Panc1 (cell line): ENCODE data around the gene ITGB5. TPM values are rescaled to one million over a fixed set of nuclear protein-coding genes. Genes with fewer than 3 reads are reported as not detected.

Source experiments
- ATAC-seq: fragments of 200-7000 bp; cut with Tn5 transposase; 2 replicates; pipeline ENCODE4 v1.9.1; 2020; ENCODE audit warnings: mild to moderate bottlenecking, moderate library complexity
- BruUV-seq: library from RNA; stranded (reverse); fragments of 400-500 nt; replicated peaks from 2 replicates; lab custom pipeline; 2021; lab: Mats Ljungman, UMichigan
- CTCF ChIA-PET: fragments of 300-600 bp; sonication (Branson Sonifier 250); formaldehyde crosslinking; loops from one replicate; lab custom pipeline; 2022; ENCODE audit warnings: antibody characterized with exemption; lab: Charles Lee
- POLR2A ChIA-PET: fragments of 300-600 bp; sonication (Branson Sonifier 250); formaldehyde crosslinking; loops from one replicate; lab custom pipeline; 2022; ENCODE audit warnings: antibody characterized with exemption; lab: Charles Lee
- DNase-seq: peaks from one replicate; pipeline ENCODE4 v3.0.0-alpha.2; 2010; ENCODE audit warnings: low read depth, low spot score
- H3K27ac ChIP-seq: 2 replicates; pipeline ENCODE4 v1.5.1; 2011; ENCODE audit warnings: mild to moderate bottlenecking, low read length, inconsistent platforms
- H3K27me3 ChIP-seq: fragments of 200-500 bp; sonication (Bioruptor generic); 2 replicates; pipeline ENCODE4 v1.6.0; 2014; ENCODE audit warnings: low read length, inconsistent platforms; ENCODE audit not compliant: control insufficient read depth, insufficient read depth
- H3K36me3 ChIP-seq: fragments of 200-500 bp; sonication (Bioruptor generic); 2 replicates; pipeline ENCODE4 v1.5.1; 2014; ENCODE audit warnings: inconsistent platforms, mild to moderate bottlenecking, low read length, moderate library complexity; ENCODE audit not compliant: control insufficient read depth, insufficient read depth
- H3K4me1 ChIP-seq: 2 replicates; pipeline ENCODE4 v1.5.1; 2011; ENCODE audit warnings: inconsistent platforms, mild to moderate bottlenecking, low read length, moderate library complexity; ENCODE audit not compliant: control insufficient read depth, insufficient read depth
- H3K4me3 ChIP-seq, 2 experiments: 2 replicates each; pipeline ENCODE4 v1.5.1; 2011 to 2012; ENCODE audit warnings: low read depth in 2 of 2, low read length in 2 of 2, mild to moderate bottlenecking in 2 of 2, inconsistent platforms in 1 of 2, moderate library complexity in 1 of 2
- H3K9me3 ChIP-seq: fragments of 200-500 bp; sonication (Bioruptor generic); 2 replicates; pipeline ENCODE4 v1.5.1; 2014; ENCODE audit warnings: low read depth, mild to moderate bottlenecking, inconsistent platforms, low read length, moderate library complexity; ENCODE audit not compliant: control insufficient read depth, insufficient read depth
- POLR2AphosphoS5 ChIP-seq: IDR thresholded peaks from 2 replicates; pipeline ENCODE4 v1.6.1; 2012; ENCODE audit warnings: mild to moderate bottlenecking, low read depth, low read length, moderate library complexity
- SIN3A ChIP-seq: IDR thresholded peaks from 2 replicates; pipeline ENCODE4 v1.6.1; 2012; ENCODE audit warnings: low read depth, mild to moderate bottlenecking, low read length, moderate library complexity, borderline replicate concordance; ENCODE audit not compliant: insufficient read depth
- TCF7L2 ChIP-seq: IDR thresholded peaks from 2 replicates; pipeline ENCODE4 v1.6.1; 2011; ENCODE audit warnings: mild to moderate bottlenecking, low read depth, low read length, inconsistent platforms
- in situ Hi-C: cut with HindIII; loops from 2 replicates; pipeline ENCODE4 v1.10.0; 2016; ENCODE audit warnings: low sequenced_read_pairs, low pct_unique_long_range_greater_than_20kb
- intact Hi-C: fragments of 100-400 bp; cut with micrococcal nuclease; formaldehyde crosslinking; loops from one replicate; pipeline ENCODE4 v1.10.0; 2022; ENCODE audit not compliant: unreplicated experiment
- total RNA-seq: library from RNA; stranded (reverse); gene quantifications from one replicate; pipeline ENCODE4 v1.2.1, GENCODE V29; 2021; ENCODE audit not compliant: unreplicated experiment
- TF ChIP-seq, protein P1 (sequence below): fragments of 450-650 bp; IDR thresholded peaks from 2 replicates; pipeline ENCODE4 v1.5.1; 2017; ENCODE audit warnings: mild to moderate bottlenecking
- TF ChIP-seq, protein P2 (sequence below), 2 experiments: IDR thresholded peaks; 2 replicates each; pipeline ENCODE4 v1.6.1; 2011 to 2012; ENCODE audit warnings: low read depth in 2 of 2, control low read depth in 1 of 2, low read length in 1 of 2, mild to moderate bottlenecking in 1 of 2, moderate library complexity in 1 of 2; ENCODE audit not compliant: insufficient read depth in 1 of 2

ITGB5 gene
- total RNA-seq, 1 experiment from 2014 or later, result 446 TPM

DNA sequence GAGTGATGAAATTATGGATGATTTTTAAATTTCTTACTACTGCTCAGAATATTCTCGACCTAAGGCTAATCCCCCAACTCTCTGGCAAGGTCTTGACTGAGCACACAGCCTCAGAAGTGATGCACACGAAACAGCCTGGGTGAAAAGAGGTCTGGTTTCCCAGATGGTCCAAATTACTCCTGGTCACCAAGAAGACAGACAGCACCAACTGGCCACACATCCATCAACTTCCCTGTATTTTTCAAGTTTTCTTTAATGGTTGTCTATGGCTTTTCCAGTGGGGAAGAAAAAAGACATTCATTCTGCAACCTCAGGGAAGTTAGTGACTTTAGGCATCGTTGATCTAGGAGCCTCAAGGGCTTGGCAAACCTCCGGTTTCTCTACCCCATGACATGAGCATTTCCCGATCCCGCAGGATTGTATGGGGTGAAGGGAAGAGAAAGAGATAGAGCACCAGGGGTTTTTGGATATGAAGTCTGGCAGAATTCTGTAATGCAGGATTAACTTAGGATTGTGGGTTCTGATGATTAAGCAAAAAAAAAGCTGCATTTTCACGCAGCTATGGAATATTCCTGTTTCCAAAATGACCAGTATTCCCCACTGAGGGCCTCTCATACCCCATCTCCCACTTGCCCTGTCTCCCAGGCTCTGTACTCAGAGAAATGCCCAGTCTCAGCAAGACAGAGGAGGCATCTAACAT, 94.7 kb downstream of the ITGB5 start:
- Histone ChIP-seq H3K36me3 (0 out of 2 replicates have a peak, but pooled peaks cover 7% of the 10 kb centered on the region), H3K27ac (no peak overlapping the region), H3K9me3 (no peaks in the 10 kb centered on the region), H3K4me3 (no peak overlapping the region), H3K27me3 (no peaks in the 10 kb centered on the region), H3K4me1 (peaks cover 2% of the 10 kb centered on the region; the same call in 1 of the 2 replicates)
- ChIA-PET CTCF (no interaction called here), POLR2A (no interaction called here)
- ATAC-seq (no peak), DNase-seq (no peak)
- in situ Hi-C loops (no loop called here), intact Hi-C loops (no loop called here)
- BruUV-seq, result TSS peak; percentile 18
- TF ChIP-seq, protein P1, sequence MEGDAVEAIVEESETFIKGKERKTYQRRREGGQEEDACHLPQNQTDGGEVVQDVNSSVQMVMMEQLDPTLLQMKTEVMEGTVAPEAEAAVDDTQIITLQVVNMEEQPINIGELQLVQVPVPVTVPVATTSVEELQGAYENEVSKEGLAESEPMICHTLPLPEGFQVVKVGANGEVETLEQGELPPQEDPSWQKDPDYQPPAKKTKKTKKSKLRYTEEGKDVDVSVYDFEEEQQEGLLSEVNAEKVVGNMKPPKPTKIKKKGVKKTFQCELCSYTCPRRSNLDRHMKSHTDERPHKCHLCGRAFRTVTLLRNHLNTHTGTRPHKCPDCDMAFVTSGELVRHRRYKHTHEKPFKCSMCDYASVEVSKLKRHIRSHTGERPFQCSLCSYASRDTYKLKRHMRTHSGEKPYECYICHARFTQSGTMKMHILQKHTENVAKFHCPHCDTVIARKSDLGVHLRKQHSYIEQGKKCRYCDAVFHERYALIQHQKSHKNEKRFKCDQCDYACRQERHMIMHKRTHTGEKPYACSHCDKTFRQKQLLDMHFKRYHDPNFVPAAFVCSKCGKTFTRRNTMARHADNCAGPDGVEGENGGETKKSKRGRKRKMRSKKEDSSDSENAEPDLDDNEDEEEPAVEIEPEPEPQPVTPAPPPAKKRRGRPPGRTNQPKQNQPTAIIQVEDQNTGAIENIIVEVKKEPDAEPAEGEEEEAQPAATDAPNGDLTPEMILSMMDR, result no peak
- TF ChIP-seq SIN3A (no peak), TCF7L2 (no peak), POLR2AphosphoS5 (no peak)
- TF ChIP-seq, protein P2, sequence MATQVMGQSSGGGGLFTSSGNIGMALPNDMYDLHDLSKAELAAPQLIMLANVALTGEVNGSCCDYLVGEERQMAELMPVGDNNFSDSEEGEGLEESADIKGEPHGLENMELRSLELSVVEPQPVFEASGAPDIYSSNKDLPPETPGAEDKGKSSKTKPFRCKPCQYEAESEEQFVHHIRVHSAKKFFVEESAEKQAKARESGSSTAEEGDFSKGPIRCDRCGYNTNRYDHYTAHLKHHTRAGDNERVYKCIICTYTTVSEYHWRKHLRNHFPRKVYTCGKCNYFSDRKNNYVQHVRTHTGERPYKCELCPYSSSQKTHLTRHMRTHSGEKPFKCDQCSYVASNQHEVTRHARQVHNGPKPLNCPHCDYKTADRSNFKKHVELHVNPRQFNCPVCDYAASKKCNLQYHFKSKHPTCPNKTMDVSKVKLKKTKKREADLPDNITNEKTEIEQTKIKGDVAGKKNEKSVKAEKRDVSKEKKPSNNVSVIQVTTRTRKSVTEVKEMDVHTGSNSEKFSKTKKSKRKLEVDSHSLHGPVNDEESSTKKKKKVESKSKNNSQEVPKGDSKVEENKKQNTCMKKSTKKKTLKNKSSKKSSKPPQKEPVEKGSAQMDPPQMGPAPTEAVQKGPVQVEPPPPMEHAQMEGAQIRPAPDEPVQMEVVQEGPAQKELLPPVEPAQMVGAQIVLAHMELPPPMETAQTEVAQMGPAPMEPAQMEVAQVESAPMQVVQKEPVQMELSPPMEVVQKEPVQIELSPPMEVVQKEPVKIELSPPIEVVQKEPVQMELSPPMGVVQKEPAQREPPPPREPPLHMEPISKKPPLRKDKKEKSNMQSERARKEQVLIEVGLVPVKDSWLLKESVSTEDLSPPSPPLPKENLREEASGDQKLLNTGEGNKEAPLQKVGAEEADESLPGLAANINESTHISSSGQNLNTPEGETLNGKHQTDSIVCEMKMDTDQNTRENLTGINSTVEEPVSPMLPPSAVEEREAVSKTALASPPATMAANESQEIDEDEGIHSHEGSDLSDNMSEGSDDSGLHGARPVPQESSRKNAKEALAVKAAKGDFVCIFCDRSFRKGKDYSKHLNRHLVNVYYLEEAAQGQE (IDR thresholded peaks at IDR 0.05; ENCODE audit: insufficient read depth in 1 of 2, low read depth in 2 of 2, low read length in 1 of 2), result no peak

DNA sequence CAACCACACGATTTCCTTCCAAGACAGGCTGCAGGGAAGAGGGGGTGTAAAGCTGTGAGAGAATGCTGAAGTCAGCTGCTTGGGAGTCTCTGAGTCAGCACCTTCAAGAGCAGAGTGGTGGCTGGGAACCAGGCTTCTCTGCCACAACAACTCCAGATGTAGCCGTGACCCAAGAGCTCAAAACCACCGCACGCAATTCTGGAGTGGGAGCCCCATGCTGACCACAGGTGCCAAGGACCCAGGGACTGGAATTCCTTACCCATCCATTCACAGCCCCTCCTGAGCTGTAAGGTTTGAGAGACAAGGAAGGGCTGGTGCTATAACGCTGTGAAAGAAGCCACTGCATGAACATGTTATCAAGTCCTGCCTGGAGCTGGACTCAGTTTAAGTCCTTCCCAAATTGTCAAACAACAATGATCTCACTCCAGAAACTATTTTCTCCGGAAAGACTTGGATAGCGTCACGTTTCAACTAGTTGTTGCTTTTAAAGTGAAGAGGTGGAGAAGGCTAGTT, 95.5 kb downstream of the ITGB5 start:
- ATAC-seq (no peak), DNase-seq (no peak)
- Histone ChIP-seq H3K4me3 (no peak overlapping the region), H3K27me3 (no peaks in the 10 kb centered on the region), H3K4me1 (peaks cover 10% of the 10 kb centered on the region), H3K9me3 (no peaks in the 10 kb centered on the region), H3K27ac (no peak overlapping the region), H3K36me3 (0 out of 2 replicates have a peak, but pooled peaks cover 7% of the 10 kb centered on the region)
- ChIA-PET POLR2A (no interaction called here), CTCF (no interaction called here)
- BruUV-seq, result no TSS peak
- in situ Hi-C loops, result no loop called here
- intact Hi-C loops, result no loop called here
- no peak for TF ChIP-seq SIN3A
- TF ChIP-seq POLR2AphosphoS5, result no peak
- TF ChIP-seq, protein P2 (IDR thresholded peaks at IDR 0.05; ENCODE audit: insufficient read depth in 1 of 2, low read depth in 2 of 2, low read length in 1 of 2), result no peak
- no peak for TF ChIP-seq TCF7L2
- TF ChIP-seq, protein P1, result no peak
